ENCODE measurements around the gene IL1A. TPM values are rescaled to one million over a fixed set of nuclear protein-coding genes. Genes with fewer than 3 reads are reported as not detected.

The IL1A gene
- total and polyA plus RNA-seq, 2 experiments from 2014 or later: 1.4 to 2.3 TPM

- no peaks in the 10 kb centered on the region for H3K9me2 ChIP-seq (replicated peaks; ENCODE audit: insufficient read depth)
- TF ChIP-seq EZH2 (IDR thresholded peaks at IDR 0.05; ENCODE audit: borderline replicate concordance) (no peak), EZH2phosphoT487 (IDR thresholded peaks at IDR 0.05; ENCODE audit: low read depth, severe bottlenecking, unreplicated experiment) (no peak), CTCF (IDR thresholded peaks at IDR 0.05; ENCODE audit: poor library complexity) (no peak)
- H4K20me1 ChIP-seq (ENCODE audit: insufficient read depth, poor library complexity, severe bottlenecking): no peaks in the 10 kb centered on the region
- H3K27me3 ChIP-seq: no peaks in the 10 kb centered on the region
- no peak for DNase-seq (ENCODE audit: low spot score)
- H3K4me1 ChIP-seq (ENCODE audit: insufficient read depth): no peaks in the 10 kb centered on the region
- WGBS (ENCODE audit: low lambda C conversion rate, missing lambda C conversion rate): 86% methylated on average over 19 of the region's 19 CpGs
- no peaks in the 10 kb centered on the region for H3K36me3 ChIP-seq (replicated peaks; ENCODE audit: insufficient read depth, low read depth)
- no peak overlapping the region for H3K4me2 ChIP-seq
- H3K27ac ChIP-seq: no peak overlapping the region
- H3K79me2 ChIP-seq: no peaks in the 10 kb centered on the region
- H3K4me3 ChIP-seq: no peak overlapping the region
- H3K9me3 ChIP-seq (ENCODE audit: low read depth): no peaks in the 10 kb centered on the region
- no peak overlapping the region for H2AFZ ChIP-seq
Observed at GRCh38 chr2:112727276-112728028, 56.8 kb downstream of the IL1A start.

GRCh38 chr2:112726487-112727190 is 57.7 kb downstream of the IL1A start:
- no peaks in the 10 kb centered on the region for H3K79me2 ChIP-seq
- no peak overlapping the region for H3K4me3 ChIP-seq
- DNase-seq (ENCODE audit: low spot score): peak; percentile 96
- H3K9me3 ChIP-seq (ENCODE audit: low read depth): no peaks in the 10 kb centered on the region
- 20% methylated on average over 13 of the region's 19 CpGs for WGBS (ENCODE audit: low lambda C conversion rate, missing lambda C conversion rate)
- H3K4me1 ChIP-seq (ENCODE audit: insufficient read depth): no peaks in the 10 kb centered on the region
- no peaks in the 10 kb centered on the region for H3K36me3 ChIP-seq (replicated peaks; ENCODE audit: insufficient read depth, low read depth)
- H2AFZ ChIP-seq: no peak overlapping the region
- no peaks in the 10 kb centered on the region for H3K27me3 ChIP-seq
- H4K20me1 ChIP-seq (ENCODE audit: insufficient read depth, poor library complexity, severe bottlenecking): no peaks in the 10 kb centered on the region
- TF ChIP-seq EZH2 (IDR thresholded peaks at IDR 0.05; ENCODE audit: borderline replicate concordance) (no peak), CTCF (IDR thresholded peaks at IDR 0.05; ENCODE audit: poor library complexity) (peak; percentile 95), EZH2phosphoT487 (IDR thresholded peaks at IDR 0.05; ENCODE audit: low read depth, severe bottlenecking, unreplicated experiment) (no peak)
- peak overlapping the region; percentile 22 for H3K4me2 ChIP-seq
- peak overlapping the region; percentile 90 for H3K27ac ChIP-seq
- no peaks in the 10 kb centered on the region for H3K9me2 ChIP-seq (replicated peaks; ENCODE audit: insufficient read depth)

GRCh38 chr2:112725545-112726457 is 58.5 kb downstream of the IL1A start:
- no peaks in the 10 kb centered on the region for H3K36me3 ChIP-seq (replicated peaks; ENCODE audit: insufficient read depth, low read depth)
- H2AFZ ChIP-seq: no peak overlapping the region
- TF ChIP-seq EZH2phosphoT487 (IDR thresholded peaks at IDR 0.05; ENCODE audit: low read depth, severe bottlenecking, unreplicated experiment) (no peak), EZH2 (IDR thresholded peaks at IDR 0.05; ENCODE audit: borderline replicate concordance) (no peak), CTCF (IDR thresholded peaks at IDR 0.05; ENCODE audit: poor library complexity) (no peak)
- no peaks in the 10 kb centered on the region for H3K4me1 ChIP-seq (ENCODE audit: insufficient read depth)
- H3K4me2 ChIP-seq: peak overlapping the region; percentile 22
- no peaks in the 10 kb centered on the region for H4K20me1 ChIP-seq (ENCODE audit: insufficient read depth, poor library complexity, severe bottlenecking)
- H3K9me3 ChIP-seq (ENCODE audit: low read depth): no peaks in the 10 kb centered on the region
- peak overlapping the region; percentile 90 for H3K27ac ChIP-seq
- H3K27me3 ChIP-seq: no peaks in the 10 kb centered on the region
- WGBS (ENCODE audit: low lambda C conversion rate, missing lambda C conversion rate): 79% methylated on average over 15 of the region's 15 CpGs
- DNase-seq (ENCODE audit: low spot score): peak; percentile 89
- no peaks in the 10 kb centered on the region for H3K9me2 ChIP-seq (replicated peaks; ENCODE audit: insufficient read depth)
- H3K4me3 ChIP-seq: no peak overlapping the region
- no peaks in the 10 kb centered on the region for H3K79me2 ChIP-seq
